H1 (cell line): ENCODE data around the gene TMIGD1. TPM values are rescaled to one million over a fixed set of nuclear protein-coding genes. Genes with fewer than 3 reads are reported as not detected.

Experiments used
- GABPA ChIP-seq: IDR thresholded peaks from 2 replicates; pipeline ENCODE4 v1.6.1; 2011; ENCODE audit warnings: mild to moderate bottlenecking, low read length, moderate library complexity, borderline replicate concordance; ENCODE audit not compliant: insufficient read depth
- PHF8 ChIP-seq: fragments of 200-600 bp; sonication (generic); conservative IDR thresholded peaks from 2 replicates; pipeline ENCODE4 v1.7.1; 2012; ENCODE audit warnings: low read depth, mild to moderate bottlenecking, inconsistent platforms, low read length, moderate library complexity
- polyA plus RNA-seq, 7 experiments: library from polyadenylated mRNA; depleted of rRNA in 3 of 7; stranded (reverse) in 5 of 7; unstranded in 2 of 7; fragments of >200 nt in 5 of 7; fragments of 200-250 nt in 2 of 7; gene quantifications; 1 replicate in 5 of 7; 2 replicates in 1 of 7; 4 replicates in 1 of 7; pipeline versions ENCODE4 v1.2.1 to v1.2.3, GENCODE V29; 2011 to 2013; ENCODE audit warnings: missing spikeins in 2 of 7, mixed read lengths in 2 of 7
- total RNA-seq: library from RNA; stranded (reverse); fragmentation: NEBNext Ultra II Directional; extraction: Animal tissue kit (Norgen Biotek cat#: 25700); gene quantifications from 2 replicates; pipeline ENCODE4 v1.2.1, GENCODE V29; 2021

Gene TMIGD1
- total and polyA plus RNA-seq, 2 of the 8 experiments (the other 6 are each of a cell fraction or from before 2014, with no cell fraction given), result not detected

DNA sequence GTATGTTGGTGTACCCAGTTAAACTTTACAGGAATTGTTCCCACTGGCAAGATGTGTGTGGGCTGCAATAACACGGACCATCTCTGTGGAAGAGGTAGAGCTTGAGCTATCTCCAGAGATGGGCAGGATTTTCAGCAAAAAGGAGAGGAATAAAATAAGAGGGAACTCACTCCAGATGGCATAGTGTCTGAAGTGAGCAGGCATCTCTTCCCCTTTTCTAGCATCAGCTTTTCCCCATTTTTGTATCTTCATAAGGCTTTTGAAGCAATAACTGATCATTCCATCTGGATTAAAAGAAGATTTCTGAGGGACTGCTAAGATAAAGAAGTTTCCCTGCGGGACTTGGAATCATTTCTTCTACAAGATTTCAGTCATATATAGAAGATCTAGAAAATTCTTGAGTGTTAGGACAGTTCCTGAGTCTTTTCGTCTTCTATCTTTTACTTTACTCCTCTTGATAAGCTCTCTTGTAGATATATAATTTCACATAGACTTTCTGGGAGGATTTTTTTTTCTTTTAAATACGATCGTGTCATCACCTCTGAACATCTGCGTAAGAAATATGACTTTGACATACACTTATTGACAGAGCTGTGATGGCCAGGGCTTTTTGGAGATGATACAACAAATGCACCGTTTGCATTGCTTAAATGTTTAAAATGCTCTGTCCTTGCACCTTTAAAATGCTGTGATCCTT is 46.9 kb upstream of the TMIGD1 start (continued):
- no peak for TF ChIP-seq PHF8
- no peak for TF ChIP-seq GABPA
- TF ChIP-seq, all 59 proteins: peak for 0
